RWPE1 (cell line): Measurements from ENCODE around the gene FRMPD1.

Source experiments
- CTCF ChIA-PET: fragments of 350-600 bp; sonication (Branson Sonifier 250); formaldehyde crosslinking; extraction: SDS; loops from one replicate; lab custom pipeline; 2021; lab: Yijun Ruan, JAX
- POLR2A ChIA-PET: fragments of 400-600 bp; formaldehyde crosslinking; extraction: SDS; loops from one replicate; lab custom pipeline; 2020; ENCODE audit warnings: antibody characterized with exemption; ENCODE audit not compliant: low non-redundant PET; lab: Yijun Ruan, JAX
- DNase-seq: peaks from one replicate; pipeline ENCODE4 v3.0.0; 2012; ENCODE audit warnings: low spot score
- H3K27ac ChIP-seq: fragments of 450-650 bp; 2 replicates; pipeline ENCODE4 v1.5.1; 2017
- TF ChIP-seq, protein P1 (sequence below): fragments of 450-650 bp; conservative IDR thresholded peaks from 2 replicates; pipeline ENCODE4 v1.5.1; 2017; ENCODE audit warnings: low read depth, mild to moderate bottlenecking

FRMPD1 gene

DNA sequence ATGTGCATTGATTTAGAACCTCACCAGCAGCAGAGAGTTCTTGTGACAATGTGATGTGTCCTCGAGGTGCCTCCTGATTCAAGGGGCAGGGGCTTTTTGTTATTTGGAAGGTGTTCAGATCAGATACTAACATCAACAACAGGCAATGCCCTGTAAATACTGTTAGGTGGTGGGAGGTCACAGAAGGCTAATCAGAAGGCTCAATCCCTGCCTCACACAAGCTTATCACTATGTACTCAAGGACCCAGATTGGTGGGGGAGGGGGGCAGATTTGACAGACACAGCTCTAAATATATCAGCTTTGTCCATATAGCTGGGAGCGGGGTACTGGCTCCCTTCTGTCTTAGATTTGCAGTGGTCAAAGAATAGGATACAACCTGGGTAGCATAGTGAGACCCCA is 2.6 kb downstream of the FRMPD1 start:
- TF ChIP-seq, protein P1, sequence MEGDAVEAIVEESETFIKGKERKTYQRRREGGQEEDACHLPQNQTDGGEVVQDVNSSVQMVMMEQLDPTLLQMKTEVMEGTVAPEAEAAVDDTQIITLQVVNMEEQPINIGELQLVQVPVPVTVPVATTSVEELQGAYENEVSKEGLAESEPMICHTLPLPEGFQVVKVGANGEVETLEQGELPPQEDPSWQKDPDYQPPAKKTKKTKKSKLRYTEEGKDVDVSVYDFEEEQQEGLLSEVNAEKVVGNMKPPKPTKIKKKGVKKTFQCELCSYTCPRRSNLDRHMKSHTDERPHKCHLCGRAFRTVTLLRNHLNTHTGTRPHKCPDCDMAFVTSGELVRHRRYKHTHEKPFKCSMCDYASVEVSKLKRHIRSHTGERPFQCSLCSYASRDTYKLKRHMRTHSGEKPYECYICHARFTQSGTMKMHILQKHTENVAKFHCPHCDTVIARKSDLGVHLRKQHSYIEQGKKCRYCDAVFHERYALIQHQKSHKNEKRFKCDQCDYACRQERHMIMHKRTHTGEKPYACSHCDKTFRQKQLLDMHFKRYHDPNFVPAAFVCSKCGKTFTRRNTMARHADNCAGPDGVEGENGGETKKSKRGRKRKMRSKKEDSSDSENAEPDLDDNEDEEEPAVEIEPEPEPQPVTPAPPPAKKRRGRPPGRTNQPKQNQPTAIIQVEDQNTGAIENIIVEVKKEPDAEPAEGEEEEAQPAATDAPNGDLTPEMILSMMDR = no peak
- CTCF ChIA-PET = no interaction called here
- H3K27ac ChIP-seq = no peak overlapping the region
- POLR2A ChIA-PET = no interaction called here
- no peak for DNase-seq

DNA sequence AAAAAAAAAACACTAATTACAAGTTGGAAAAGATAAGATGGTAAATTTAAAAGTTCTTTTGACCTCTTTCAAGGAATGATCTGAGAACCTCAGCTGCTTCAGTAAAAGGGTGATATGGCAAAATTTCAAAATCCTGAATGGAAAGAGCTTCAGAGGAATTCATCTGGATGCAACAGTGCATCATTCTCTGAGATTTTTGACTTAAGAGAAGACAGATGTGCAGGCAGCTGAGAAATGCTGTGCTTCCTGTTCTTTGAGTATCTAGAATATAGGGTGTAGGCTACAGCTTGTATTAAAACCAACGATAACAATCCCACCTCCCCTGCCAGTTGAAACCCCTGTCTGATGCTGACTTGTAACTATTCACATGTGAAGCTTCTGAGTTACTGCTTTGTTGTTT is 6.2 kb downstream of the FRMPD1 start:
- no peak overlapping the region for H3K27ac ChIP-seq
- CTCF ChIA-PET = interaction anchor here (0.5 kb wide), 1 partner anchor 772 kb away, joined by 3 read pairs; no protein-coding TSS in a partner anchor
- TF ChIP-seq, protein P1 = no peak
- no peak for DNase-seq
- POLR2A ChIA-PET = no interaction called here

DNA sequence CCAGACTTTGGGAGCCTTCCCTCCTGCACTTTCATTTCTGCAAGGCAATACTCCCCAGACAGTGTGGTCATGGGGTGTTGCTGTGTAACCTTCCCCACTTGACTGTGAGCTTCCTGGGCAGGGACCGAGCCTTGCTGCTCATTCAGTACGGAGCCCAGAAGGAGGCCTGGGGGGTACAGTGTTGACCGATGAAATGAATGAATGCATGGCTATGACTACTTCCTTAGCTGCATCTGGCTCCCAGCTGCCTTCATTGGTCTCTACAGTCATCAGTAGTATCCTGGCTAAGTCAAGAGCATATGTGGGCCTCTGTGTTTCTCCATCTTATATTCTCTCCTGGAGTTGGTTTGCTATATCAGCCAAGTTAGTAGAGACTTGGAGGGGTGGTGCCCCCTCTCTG is 9.9 kb downstream of the FRMPD1 start:
- DNase-seq = no peak
- TF ChIP-seq, protein P1 = no peak
- CTCF ChIA-PET = no interaction called here
- POLR2A ChIA-PET = no interaction called here
- H3K27ac ChIP-seq = no peak overlapping the region

DNA sequence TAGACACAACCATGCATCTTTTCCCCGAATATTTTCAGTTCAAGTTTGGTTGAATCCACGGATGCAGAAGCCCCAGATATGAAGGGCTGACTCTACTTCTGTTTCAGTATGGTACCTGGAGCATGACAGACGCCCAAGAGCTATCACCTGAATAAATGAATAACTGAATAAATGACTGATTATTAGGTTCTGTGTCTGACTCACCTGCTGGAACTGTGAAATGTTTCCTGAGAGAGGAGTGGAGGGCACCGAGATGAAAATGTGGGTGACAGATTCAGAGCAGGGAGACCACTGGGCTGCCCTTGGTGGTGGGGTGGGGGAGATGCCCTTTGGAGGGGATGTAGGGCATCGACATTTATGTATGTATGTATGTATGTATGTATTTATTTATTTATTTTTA is 13.2 kb downstream of the FRMPD1 start:
- POLR2A ChIA-PET = interaction anchor here (0.7 kb wide), 1 partner anchor 32 kb away, joined by 3 read pairs; no protein-coding TSS in a partner anchor
- H3K27ac ChIP-seq = no peak overlapping the region
- no peak for DNase-seq
- CTCF ChIA-PET = interaction anchor here (0.6 kb wide), 1 partner anchor 70 kb away, joined by 3 read pairs; no protein-coding TSS in a partner anchor
- TF ChIP-seq, protein P1 = no peak

DNA sequence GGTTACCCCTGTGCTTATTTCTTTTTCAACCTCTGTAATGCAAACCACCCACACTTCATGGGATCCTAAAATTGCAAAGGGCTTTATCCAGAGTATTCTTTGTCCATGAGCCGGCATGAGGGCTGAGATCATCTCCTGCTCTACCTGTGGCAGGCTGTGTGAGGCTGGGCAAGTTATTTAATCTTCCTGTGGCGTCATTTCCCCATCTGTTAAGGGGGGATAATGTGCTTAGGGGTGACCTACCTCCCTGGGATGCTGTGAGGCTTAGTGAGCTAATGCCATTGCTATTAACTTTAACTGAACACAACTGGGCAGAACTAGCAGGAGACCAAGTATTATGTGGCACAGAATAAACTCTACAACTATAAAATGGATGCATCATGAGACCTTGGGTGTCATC is 17.0 kb downstream of the FRMPD1 start:
- ChIA-PET CTCF (interaction anchor here (0.5 to 0.7 kb wide), 3 partner anchors 24 to 699 kb away, joined by 3 to 4 read pairs (median 3); no protein-coding TSS in a partner anchor), POLR2A (no interaction called here)
- TF ChIP-seq, protein P1 = no peak
- no peak for DNase-seq
- no peak overlapping the region for H3K27ac ChIP-seq

DNA sequence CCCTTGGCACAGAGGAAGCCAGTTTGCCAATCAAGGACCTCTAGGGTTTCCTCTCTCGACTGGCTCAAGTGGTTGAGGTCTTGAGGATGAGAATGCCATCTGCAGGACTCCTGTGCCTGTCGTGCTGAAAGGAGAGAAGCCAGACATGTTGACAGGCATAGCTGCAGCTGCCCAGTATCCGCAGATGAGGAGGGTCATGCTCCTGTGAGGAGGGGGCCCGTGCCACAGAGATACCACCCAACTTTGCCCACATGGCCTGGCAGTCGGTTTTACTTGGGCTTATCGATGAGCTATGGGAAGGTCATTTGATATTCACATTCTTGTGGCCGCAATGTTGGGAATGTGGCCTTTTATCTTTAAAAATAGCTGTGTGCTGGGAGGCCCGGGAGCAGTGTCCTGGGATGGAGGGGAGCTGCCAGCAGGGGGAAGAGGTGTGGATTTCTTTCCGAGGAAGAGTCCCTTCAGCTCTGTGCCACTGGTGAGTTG is 17.4 kb downstream of the FRMPD1 start:
- DNase-seq = no peak
- TF ChIP-seq, protein P1 = no peak
- ChIA-PET CTCF (interaction anchor here (0.5 to 0.7 kb wide), 3 partner anchors 25 to 698 kb away, joined by 3 to 4 read pairs (median 3); no protein-coding TSS in a partner anchor), POLR2A (no interaction called here)
- no peak overlapping the region for H3K27ac ChIP-seq
